Immature natural killer cell (primary cell): ENCODE data around the gene TGM5. TPM values are rescaled to one million over a fixed set of nuclear protein-coding genes. Genes with fewer than 3 reads are reported as not detected.
A peak's percentile ranks its signal among the peaks of the same experiment; 100 is the strongest.
"Not testable (repeated sequence)": the region's sequence is repeated elsewhere in the genome, so short reads cannot be mapped to it uniquely, and the experiment has no call there.

Source experiments
- DNase-seq, 3 donors: peaks; one replicate each; pipeline ENCODE4 v3.0.0; 2022; ENCODE audit warnings: mixed read lengths in 1 of 3
- H3K27ac Mint-ChIP-seq, 6 donors: one replicate each; pipeline ENCODE4 v1.8.0; 2020; ENCODE audit warnings: mixed read lengths in 6 of 6, mild to moderate bottlenecking in 5 of 6, inconsistent platforms in 4 of 6, moderate library complexity in 3 of 6
- H3K27me3 Mint-ChIP-seq, 3 donors: one replicate each; pipeline ENCODE4 v1.8.0; 2020 to 2021; ENCODE audit warnings: low read depth in 3 of 3, mild to moderate bottlenecking in 3 of 3, mixed read lengths in 3 of 3, moderate library complexity in 3 of 3, inconsistent platforms in 1 of 3
- H3K36me3 Mint-ChIP-seq, 3 donors: one replicate each; pipeline ENCODE4 v1.8.0; 2020; ENCODE audit warnings: mixed read lengths in 3 of 3, inconsistent platforms in 2 of 3, mild to moderate bottlenecking in 2 of 3
- H3K4me1 Mint-ChIP-seq, 2 donors: one replicate each; pipeline ENCODE4 v1.8.0; 2020; ENCODE audit warnings: inconsistent platforms in 2 of 2, mild to moderate bottlenecking in 2 of 2, mixed read lengths in 2 of 2, moderate library complexity in 1 of 2
- H3K4me3 Mint-ChIP-seq, 5 donors: one replicate each; pipeline ENCODE4 v1.8.0; 2020; ENCODE audit warnings: mild to moderate bottlenecking in 5 of 5, mixed read lengths in 5 of 5, inconsistent platforms in 3 of 5, moderate library complexity in 3 of 5
- H3K9me3 Mint-ChIP-seq, 6 donors: one replicate each; pipeline ENCODE4 v1.8.0; 2020; ENCODE audit warnings: mild to moderate bottlenecking in 6 of 6, mixed read lengths in 6 of 6, inconsistent platforms in 4 of 6, moderate library complexity in 3 of 6
- polyA plus RNA-seq, 3 donors: library from polyadenylated mRNA; unstranded; fragments of 300-500 nt; fragmentation: Illumina TruSeq; gene quantifications; one replicate each; pipeline ENCODE4 v1.2.3, GENCODE V29; 2021

TGM5 gene
- polyA plus RNA-seq, 3 donors from 2014 or later = 0.21 TPM; not detected in 2

GRCh38 chr15:43198556-43198955 lies 68.2 kb downstream of the TGM5 start:
- H3K4me1 Mint-ChIP-seq, H3K27me3 Mint-ChIP-seq, DNase-seq, H3K4me3 Mint-ChIP-seq, H3K9me3 Mint-ChIP-seq: not testable (repeated sequence)
- Mint-ChIP-seq H3K27ac (peak overlapping the region in 3 of 6 donors; percentile 18 to 50 (median 49)), H3K36me3 (peaks cover 18 to 33% (median 21%) of the 10 kb centered on the region in 3 donors)

GRCh38 chr15:43197773-43198172 lies 69.0 kb downstream of the TGM5 start:
- H3K27ac Mint-ChIP-seq = peak overlapping the region in 1 of 6 donors; percentile 29
- not testable (repeated sequence) for H3K4me3 Mint-ChIP-seq

GRCh38 chr15:43196760-43197548 lies 69.8 kb downstream of the TGM5 start:
- peaks cover 0 to 17% of the 10 kb centered on the region in 2 donors for H3K4me1 Mint-ChIP-seq
- peaks cover 0 to 2% (median 2%) of the 10 kb centered on the region in 3 donors for H3K27me3 Mint-ChIP-seq
- DNase-seq = no peak
- peaks cover 23 to 41% (median 25%) of the 10 kb centered on the region in 3 donors for H3K36me3 Mint-ChIP-seq
- H3K4me3 Mint-ChIP-seq = no peak overlapping the region
- peaks cover 0 to 3% (median 0%) of the 10 kb centered on the region in 6 donors for H3K9me3 Mint-ChIP-seq
- H3K27ac Mint-ChIP-seq = peak overlapping the region in 2 of 6 donors; percentile 3 to 29

More at GRCh38 chr15:43197773-43198172, 69.0 kb downstream of the TGM5 start:
- H3K27me3 Mint-ChIP-seq, H3K4me1 Mint-ChIP-seq, DNase-seq, H3K9me3 Mint-ChIP-seq: not testable (repeated sequence)
- H3K36me3 Mint-ChIP-seq = peaks cover 18 to 36% (median 21%) of the 10 kb centered on the region in 3 donors

- H3K36me3 Mint-ChIP-seq = peaks cover 23 to 57% (median 40%) of the 10 kb centered on the region in 3 donors
- peaks cover 0 to 39% of the 10 kb centered on the region in 2 donors for H3K4me1 Mint-ChIP-seq
- peaks cover 0 to 2% (median 2%) of the 10 kb centered on the region in 3 donors for H3K27me3 Mint-ChIP-seq
- H3K9me3 Mint-ChIP-seq = peaks cover 0 to 3% (median 0%) of the 10 kb centered on the region in 6 donors
- H3K27ac Mint-ChIP-seq = peak overlapping the region in 1 of 6 donors; percentile 60
- no peak overlapping the region for H3K4me3 Mint-ChIP-seq
- no peak for DNase-seq
Observed at GRCh38 chr15:43194795-43195194, 71.9 kb downstream of the TGM5 start.

- H3K4me3 Mint-ChIP-seq = no peak overlapping the region
Observed at GRCh38 chr15:43193710-43194109, 73.0 kb downstream of the TGM5 start.

GRCh38 chr15:43190178-43190577 lies 76.5 kb downstream of the TGM5 start:
- no peak for DNase-seq
- H3K36me3 Mint-ChIP-seq = peaks cover 10 to 37% (median 28%) of the 10 kb centered on the region in 3 donors
- H3K4me3 Mint-ChIP-seq = no peak overlapping the region
- H3K27me3 Mint-ChIP-seq = peaks cover 4 to 12% (median 5%) of the 10 kb centered on the region in 3 donors
- no peaks in the 10 kb centered on the region for H3K9me3 Mint-ChIP-seq
- peaks cover 35 to 76% of the 10 kb centered on the region in 2 donors for H3K4me1 Mint-ChIP-seq
- H3K27ac Mint-ChIP-seq = no peak overlapping the region

More at GRCh38 chr15:43193710-43194109, 73.0 kb downstream of the TGM5 start:
- peaks cover 0 to 3% (median 0%) of the 10 kb centered on the region in 6 donors for H3K9me3 Mint-ChIP-seq
- H3K4me1 Mint-ChIP-seq = peaks cover 6 to 47% of the 10 kb centered on the region in 2 donors
- peaks cover 28 to 62% (median 49%) of the 10 kb centered on the region in 3 donors for H3K36me3 Mint-ChIP-seq
- H3K27me3 Mint-ChIP-seq = peaks cover 0 to 2% (median 2%) of the 10 kb centered on the region in 3 donors
- no peak for DNase-seq
- no peak overlapping the region for H3K27ac Mint-ChIP-seq

- DNase-seq = no peak
- no peaks in the 10 kb centered on the region for H3K9me3 Mint-ChIP-seq
- no peak overlapping the region for H3K4me3 Mint-ChIP-seq
- peaks cover 4 to 16% (median 8%) of the 10 kb centered on the region in 3 donors for H3K27me3 Mint-ChIP-seq
- peaks cover 10 to 29% (median 28%) of the 10 kb centered on the region in 3 donors for H3K36me3 Mint-ChIP-seq
- peaks cover 40 to 69% of the 10 kb centered on the region in 2 donors for H3K4me1 Mint-ChIP-seq
- H3K27ac Mint-ChIP-seq = peak overlapping the region in 5 of 6 donors; percentile 4 to 51 (median 43)
Observed at GRCh38 chr15:43189296-43189695, 77.4 kb downstream of the TGM5 start.

GRCh38 chr15:43187544-43188155 lies 79.1 kb downstream of the TGM5 start:
- peaks cover 4 to 17% (median 8%) of the 10 kb centered on the region in 3 donors for H3K27me3 Mint-ChIP-seq
- H3K9me3 Mint-ChIP-seq = no peaks in the 10 kb centered on the region
- H3K27ac Mint-ChIP-seq = peak overlapping the region; percentile 75 to 98 (median 88)
- peaks cover 40 to 65% of the 10 kb centered on the region in 2 donors for H3K4me1 Mint-ChIP-seq
- H3K36me3 Mint-ChIP-seq = peaks cover 14 to 31% (median 26%) of the 10 kb centered on the region in 3 donors
- peak overlapping the region; percentile 63 to 95 (median 69) for H3K4me3 Mint-ChIP-seq
- peak; percentile 28 to 49 (median 44) for DNase-seq

- DNase-seq = no peak
- Mint-ChIP-seq H3K9me3 (no peaks in the 10 kb centered on the region), H3K36me3 (peaks cover 10 to 32% (median 21%) of the 10 kb centered on the region in 3 donors), H3K27me3 (peaks cover 4 to 17% (median 8%) of the 10 kb centered on the region in 3 donors), H3K27ac (peak overlapping the region; percentile 95 to 98 (median 96)), H3K4me1 (peaks cover 40 to 49% of the 10 kb centered on the region in 2 donors), H3K4me3 (peak overlapping the region; percentile 94 to 97 (median 96))
Observed at GRCh38 chr15:43186003-43186353, 80.8 kb downstream of the TGM5 start.

- peaks cover 4 to 17% (median 8%) of the 10 kb centered on the region in 3 donors for H3K27me3 Mint-ChIP-seq
- peak; percentile 91 to 93 (median 92) for DNase-seq
Observed at GRCh38 chr15:43185157-43186002, 81.3 kb downstream of the TGM5 start, which contains the start of gene CCNDBP1. Gene CCNDBP1, plus strand, starts transcription at chr15:43185403. Its CDS starts 96 bp downstream, at chr15:43185499.

GRCh38 chr15:43184407-43185124 lies 82.2 kb downstream of the TGM5 start:
- H3K36me3 Mint-ChIP-seq = peaks cover 10 to 19% (median 12%) of the 10 kb centered on the region in 3 donors
- peaks cover 4 to 17% (median 8%) of the 10 kb centered on the region in 3 donors for H3K27me3 Mint-ChIP-seq
- no peak for DNase-seq

More at GRCh38 chr15:43185157-43186002, 81.3 kb downstream of the TGM5 start, which contains the start of gene CCNDBP1:
- peak within 1 kb of the TSS; percentile 94 to 97 (median 96) for H3K4me3 Mint-ChIP-seq
- peaks cover 40 to 43% of the 10 kb centered on the region in 2 donors for H3K4me1 Mint-ChIP-seq
- H3K27ac Mint-ChIP-seq = peak within 1 kb of the TSS; percentile 95 to 98 (median 96)
- H3K36me3 Mint-ChIP-seq = peaks cover 10 to 26% (median 19%) of the 10 kb centered on the region in 3 donors
- H3K9me3 Mint-ChIP-seq = no peaks in the 10 kb centered on the region

GRCh38 chr15:43183270-43183669 lies 83.5 kb downstream of the TGM5 start:
- Mint-ChIP-seq H3K4me3 (no peak overlapping the region), H3K36me3 (peaks cover 5 to 27% (median 6%) of the 10 kb centered on the region in 3 donors), H3K4me1 (peaks cover 25 to 30% of the 10 kb centered on the region in 2 donors)

More at GRCh38 chr15:43184407-43185124, 82.2 kb downstream of the TGM5 start:
- Mint-ChIP-seq H3K4me3 (peak overlapping the region; percentile 94 to 97 (median 96)), H3K4me1 (peaks cover 34 to 38% of the 10 kb centered on the region in 2 donors), H3K9me3 (no peaks in the 10 kb centered on the region), H3K27ac (peak overlapping the region; percentile 95 to 98 (median 96))

More at GRCh38 chr15:43183270-43183669, 83.5 kb downstream of the TGM5 start:
- H3K27ac Mint-ChIP-seq = peak overlapping the region; percentile 13 to 96 (median 71)
- no peak for DNase-seq
- H3K9me3 Mint-ChIP-seq = no peaks in the 10 kb centered on the region
- peaks cover 4 to 17% (median 8%) of the 10 kb centered on the region in 3 donors for H3K27me3 Mint-ChIP-seq
